Testis (tissue), 3 donors: ENCODE data around the gene GNAI2. TPM values are rescaled to one million over a fixed set of nuclear protein-coding genes. Genes with fewer than 3 reads are reported as not detected.

Experiments used
- DNase-seq: peaks from one replicate; pipeline ENCODE4 v3.0.0-alpha.2; 2019
- H3K27ac ChIP-seq, 2 donors: fragments of 200-600 bp; sonication (generic); one replicate each; pipeline ENCODE4 v1.5.1; 2019
- H3K27me3 ChIP-seq: fragments of 200-600 bp; sonication (generic); one replicate; pipeline ENCODE4 v1.5.1; 2019
- H3K36me3 ChIP-seq: fragments of 200-600 bp; sonication (generic); one replicate; pipeline ENCODE4 v1.5.1; 2017; ENCODE audit warnings: low read depth; ENCODE audit errors: missing control alignments
- H3K4me1 ChIP-seq: fragments of 200-600 bp; sonication (generic); one replicate; pipeline ENCODE4 v1.5.1; 2019
- H3K4me3 ChIP-seq, 2 donors: fragments of 200-600 bp; sonication (generic); one replicate each; pipeline ENCODE4 v1.5.1; 2017 to 2019
- H3K9me3 ChIP-seq: fragments of 200-600 bp; sonication (generic); one replicate; pipeline ENCODE4 v1.5.1; 2017
- POLR2A ChIP-seq: fragments of 450-650 bp; IDR thresholded peaks from one replicate; pipeline ENCODE4 v1.6.1; 2017; ENCODE audit warnings: antibody characterized with exemption, mild to moderate bottlenecking, moderate library complexity
- WGBS, 2 donors: methylation state at CpG; one replicate each; pipeline ENCODE4 v1.1.5; 2018; 5-methylcytosine and 5-hydroxymethylcytosine counted together
- intact Hi-C: fragments of 100-400 bp; cut with DNase I; formaldehyde crosslinking; loops from one replicate; pipeline ENCODE4 v1.15.1; 2023; ENCODE audit warnings: low total_unique reads
- polyA plus RNA-seq: library from polyadenylated mRNA; stranded (reverse); fragments of 350-450 nt; fragmentation: Illumina TruSeq; extraction: RNeasy Lipid Tissue Mini Kit (QIAGEN cat#74804); gene quantifications from one replicate; pipeline ENCODE4 v1.2.3, GENCODE V29; 2014; ENCODE audit warnings: low read depth, low replicate concordance; ENCODE audit not compliant: insufficient read depth
- total RNA-seq, 2 donors: library from RNA; depleted of rRNA; stranded (reverse); fragments of >200 nt; gene quantifications; one replicate each; pipeline ENCODE4 v1.2.3, GENCODE V29; 2016
- TF ChIP-seq, protein P1 (sequence below), 3 experiments: fragments of 450-650 bp in 2 of 3; fragments of 200-600 bp in 1 of 3; sonication (generic) in 1 of 3; IDR thresholded peaks; one replicate each; pipeline ENCODE4 v1.5.1; 2016 to 2019; ENCODE audit warnings: antibody characterized with exemption in 3 of 3, mild to moderate bottlenecking in 2 of 3, moderate library complexity in 1 of 3

The GNAI2 gene
- total and polyA plus RNA-seq, 3 donors from 2014 or later = 238 to 343 (median 239) TPM

GRCh38 chr3:50217681-50218080 is 18.3 kb upstream of the GNAI2 start:
- peaks cover 5% of the 10 kb centered on the region for H3K4me1 ChIP-seq
- WGBS, 2 donors = 83 to 100% methylated on average over 3 to 10 of the region's 10 CpGs

GRCh38 chr3:50218448-50218847 is 17.6 kb upstream of the GNAI2 start:
- WGBS, 2 donors = 93 to 98% methylated on average over 10 to 16 of the region's 17 CpGs
- no peaks in the 10 kb centered on the region for H3K36me3 ChIP-seq
- intact Hi-C loops = no loop called here
- no peak overlapping the region for H3K27ac ChIP-seq
- no peaks in the 10 kb centered on the region for H3K4me1 ChIP-seq
- no peaks in the 10 kb centered on the region for H3K27me3 ChIP-seq
- DNase-seq = no peak
- no peak overlapping the region for H3K4me3 ChIP-seq
- no peaks in the 10 kb centered on the region for H3K9me3 ChIP-seq
- TF ChIP-seq, protein P1, sequence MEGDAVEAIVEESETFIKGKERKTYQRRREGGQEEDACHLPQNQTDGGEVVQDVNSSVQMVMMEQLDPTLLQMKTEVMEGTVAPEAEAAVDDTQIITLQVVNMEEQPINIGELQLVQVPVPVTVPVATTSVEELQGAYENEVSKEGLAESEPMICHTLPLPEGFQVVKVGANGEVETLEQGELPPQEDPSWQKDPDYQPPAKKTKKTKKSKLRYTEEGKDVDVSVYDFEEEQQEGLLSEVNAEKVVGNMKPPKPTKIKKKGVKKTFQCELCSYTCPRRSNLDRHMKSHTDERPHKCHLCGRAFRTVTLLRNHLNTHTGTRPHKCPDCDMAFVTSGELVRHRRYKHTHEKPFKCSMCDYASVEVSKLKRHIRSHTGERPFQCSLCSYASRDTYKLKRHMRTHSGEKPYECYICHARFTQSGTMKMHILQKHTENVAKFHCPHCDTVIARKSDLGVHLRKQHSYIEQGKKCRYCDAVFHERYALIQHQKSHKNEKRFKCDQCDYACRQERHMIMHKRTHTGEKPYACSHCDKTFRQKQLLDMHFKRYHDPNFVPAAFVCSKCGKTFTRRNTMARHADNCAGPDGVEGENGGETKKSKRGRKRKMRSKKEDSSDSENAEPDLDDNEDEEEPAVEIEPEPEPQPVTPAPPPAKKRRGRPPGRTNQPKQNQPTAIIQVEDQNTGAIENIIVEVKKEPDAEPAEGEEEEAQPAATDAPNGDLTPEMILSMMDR (IDR thresholded peaks at IDR 0.05) = no peak
- no peak for TF ChIP-seq POLR2A

More at GRCh38 chr3:50217681-50218080, 18.3 kb upstream of the GNAI2 start:
- Histone ChIP-seq H3K27me3 (no peaks in the 10 kb centered on the region), H3K27ac (no peak overlapping the region), H3K36me3 (no peaks in the 10 kb centered on the region), H3K4me3 (no peak overlapping the region), H3K9me3 (no peaks in the 10 kb centered on the region)
- no peak for DNase-seq
- intact Hi-C loops = no loop called here
- TF ChIP-seq, protein P1 (IDR thresholded peaks at IDR 0.05) = no peak
- no peak for TF ChIP-seq POLR2A

GRCh38 chr3:50219285-50219684 is 16.7 kb upstream of the GNAI2 start:
- no peak for DNase-seq
- Histone ChIP-seq H3K27ac (no peak overlapping the region), H3K4me3 (no peak overlapping the region), H3K4me1 (no peaks in the 10 kb centered on the region), H3K27me3 (no peaks in the 10 kb centered on the region), H3K36me3 (no peaks in the 10 kb centered on the region), H3K9me3 (no peaks in the 10 kb centered on the region)
- WGBS, 2 donors = 91 to 92% methylated on average over 5 of the region's 5 CpGs
- intact Hi-C loops = no loop called here
- TF ChIP-seq, protein P1 (IDR thresholded peaks at IDR 0.05) = no peak

DNA sequence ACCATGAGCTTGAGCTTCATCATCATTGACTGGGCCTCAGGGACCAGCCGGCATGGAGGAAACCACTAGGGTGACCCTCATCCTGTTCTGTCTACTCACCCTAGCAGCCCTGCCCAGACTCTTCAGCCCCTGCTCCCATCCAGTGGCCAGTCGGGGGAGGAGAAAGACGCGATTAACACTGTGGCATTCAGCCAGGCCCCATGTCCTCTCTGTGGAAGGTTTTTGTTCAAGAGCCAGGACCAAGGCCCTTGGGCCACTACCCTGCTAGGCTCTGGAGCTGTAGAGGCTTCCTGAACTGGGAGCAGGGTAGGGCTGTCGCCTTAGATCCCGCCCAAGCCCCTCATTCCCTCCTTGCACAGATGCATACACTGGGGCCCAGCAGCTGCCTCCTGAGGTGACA is 15.9 kb upstream of the GNAI2 start:
- Histone ChIP-seq H3K27ac (no peak overlapping the region), H3K4me3 (no peak overlapping the region), H3K36me3 (no peaks in the 10 kb centered on the region), H3K4me1 (no peaks in the 10 kb centered on the region), H3K27me3 (no peaks in the 10 kb centered on the region), H3K9me3 (no peaks in the 10 kb centered on the region)
- 51 to 67% methylated on average over 6 of the region's 6 CpGs for WGBS, 2 donors
- no peak for DNase-seq
- intact Hi-C loops = no loop called here
- no peak for TF ChIP-seq POLR2A
- TF ChIP-seq, protein P1 (IDR thresholded peaks at IDR 0.05) = no peak

DNA sequence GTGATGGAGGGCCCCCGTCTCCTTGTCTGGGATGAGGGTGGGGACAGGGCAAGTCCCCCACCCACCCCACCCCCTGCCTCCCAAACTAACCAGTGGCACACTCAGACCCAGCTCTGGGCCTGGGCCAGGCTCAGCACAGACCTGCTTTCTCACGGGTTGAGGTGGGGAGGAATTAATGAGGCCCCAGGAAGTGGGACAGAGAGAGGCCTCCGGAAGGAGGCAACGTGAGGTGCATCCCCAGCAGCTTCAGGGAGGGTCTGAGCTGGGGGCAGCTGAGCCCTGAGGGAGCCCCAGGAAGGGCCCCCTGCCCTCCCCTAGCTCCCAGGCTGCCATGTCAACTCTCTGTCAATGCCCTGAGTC is 15.0 kb upstream of the GNAI2 start:
- Histone ChIP-seq H3K36me3 (no peaks in the 10 kb centered on the region), H3K9me3 (no peaks in the 10 kb centered on the region), H3K27me3 (no peaks in the 10 kb centered on the region), H3K4me1 (peaks cover under 1% of the 10 kb centered on the region), H3K4me3 (no peak overlapping the region), H3K27ac (no peak overlapping the region)
- DNase-seq = no peak
- WGBS, 2 donors = 79 to 88% methylated on average over 4 of the region's 4 CpGs
- intact Hi-C loops = no loop called here
- no peak for TF ChIP-seq POLR2A
- TF ChIP-seq, protein P1 (IDR thresholded peaks at IDR 0.05) = no peak
